ENCODE data around the gene SSNA1.

- TF ChIP-seq CTCF (IDR thresholded peaks at IDR 0.05), result no peak
- TF ChIP-seq EP300 (IDR thresholded peaks at IDR 0.05), result no peak
- TF ChIP-seq POLR2A (IDR thresholded peaks at IDR 0.05; ENCODE audit: low read depth), result no peak
- no peak for TF ChIP-seq POLR2AphosphoS5 (IDR thresholded peaks at IDR 0.05)
Measured at GRCh38 chr9:137147793-137148160, 40.7 kb upstream of the SSNA1 start.
